ENCODE results near the gene AZIN2.
"Not testable (repeated sequence)": the region's sequence is repeated elsewhere in the genome, so short reads cannot be mapped to it uniquely, and the experiment has no call there.

AZIN2 gene

GRCh38 chr1:33060579-33061083, 20.3 kb upstream of the AZIN2 start:
- DNase-seq: no peak

- no peak for DNase-seq
These were observed 19.1 kb upstream of the AZIN2 start for GRCh38 chr1:33061834-33062233.

- DNase-seq: not testable (repeated sequence)
These were observed 16.7 kb upstream of the AZIN2 start for GRCh38 chr1:33064284-33064683.

- DNase-seq: no peak
These were observed 15.7 kb upstream of the AZIN2 start for GRCh38 chr1:33065301-33065700.

- DNase-seq: not testable (repeated sequence)
These were observed 14.5 kb upstream of the AZIN2 start for GRCh38 chr1:33066477-33066876.

GRCh38 chr1:33068108-33068507, 12.8 kb upstream of the AZIN2 start:
- not testable (repeated sequence) for DNase-seq

- DNase-seq: no peak
These were observed 10.3 kb upstream of the AZIN2 start for GRCh38 chr1:33070628-33071027.

- no peak for DNase-seq
These were observed 8.2 kb upstream of the AZIN2 start for GRCh38 chr1:33072707-33073106.

GRCh38 chr1:33074193-33074945, 6.6 kb upstream of the AZIN2 start:
- DNase-seq: no peak

- DNase-seq: no peak
These were observed 2.8 kb upstream of the AZIN2 start for GRCh38 chr1:33078030-33078591.

GRCh38 chr1:33080373-33080772, 580 bp upstream of the AZIN2 start:
- no peak for DNase-seq

GRCh38 chr1:33081554-33082305, 777 bp downstream of the AZIN2 start:
- DNase-seq: no peak

- no peak for DNase-seq
These were observed 1.7 kb downstream of the AZIN2 start for GRCh38 chr1:33082575-33083108.

- no peak for DNase-seq
These were observed 4.4 kb downstream of the AZIN2 start for GRCh38 chr1:33085332-33085731.

- no peak for DNase-seq
These were observed 5.5 kb downstream of the AZIN2 start for GRCh38 chr1:33086384-33086850.

GRCh38 chr1:33087677-33088076, 6.7 kb downstream of the AZIN2 start:
- DNase-seq: no peak

- DNase-seq: no peak
These were observed 7.4 kb downstream of the AZIN2 start for GRCh38 chr1:33088119-33088906.

GRCh38 chr1:33089457-33089856, 8.5 kb downstream of the AZIN2 start:
- DNase-seq: no peak

- no peak for DNase-seq
These were observed 11.5 kb downstream of the AZIN2 start for GRCh38 chr1:33092438-33092837.

- DNase-seq: no peak
These were observed 12.1 kb downstream of the AZIN2 start for GRCh38 chr1:33093004-33093403.

- DNase-seq: no peak
These were observed 13.5 kb downstream of the AZIN2 start for GRCh38 chr1:33094486-33094885.

GRCh38 chr1:33094971-33095604, 14.1 kb downstream of the AZIN2 start:
- DNase-seq: no peak

All from NCI-H2029 treated with DMSO at 0.1 percent for 48 hours (cell line).